ENCODE data around the gene NR1D1. TPM values are rescaled to one million over a fixed set of nuclear protein-coding genes. Genes with fewer than 3 reads are reported as not detected.

The NR1D1 gene
- total RNA-seq, 1 donor from 2014 or later, result 2.6 TPM

- H3K27me3 Mint-ChIP-seq (ENCODE audit: low read depth), result no peaks in the 10 kb centered on the region
- H3K27ac Mint-ChIP-seq, result peak overlapping the region; percentile 94
- H3K4me3 Mint-ChIP-seq, result peak overlapping the region; percentile 64
- peak; percentile 65 to 76 for DNase-seq (ENCODE audit: low spot score in 2 of 2, unreplicated experiment in 2 of 2)
- H3K4me1 Mint-ChIP-seq, result peaks cover 88% of the 10 kb centered on the region
- H3K9me3 Mint-ChIP-seq, result no peaks in the 10 kb centered on the region
- TF ChIP-seq, protein P1, sequence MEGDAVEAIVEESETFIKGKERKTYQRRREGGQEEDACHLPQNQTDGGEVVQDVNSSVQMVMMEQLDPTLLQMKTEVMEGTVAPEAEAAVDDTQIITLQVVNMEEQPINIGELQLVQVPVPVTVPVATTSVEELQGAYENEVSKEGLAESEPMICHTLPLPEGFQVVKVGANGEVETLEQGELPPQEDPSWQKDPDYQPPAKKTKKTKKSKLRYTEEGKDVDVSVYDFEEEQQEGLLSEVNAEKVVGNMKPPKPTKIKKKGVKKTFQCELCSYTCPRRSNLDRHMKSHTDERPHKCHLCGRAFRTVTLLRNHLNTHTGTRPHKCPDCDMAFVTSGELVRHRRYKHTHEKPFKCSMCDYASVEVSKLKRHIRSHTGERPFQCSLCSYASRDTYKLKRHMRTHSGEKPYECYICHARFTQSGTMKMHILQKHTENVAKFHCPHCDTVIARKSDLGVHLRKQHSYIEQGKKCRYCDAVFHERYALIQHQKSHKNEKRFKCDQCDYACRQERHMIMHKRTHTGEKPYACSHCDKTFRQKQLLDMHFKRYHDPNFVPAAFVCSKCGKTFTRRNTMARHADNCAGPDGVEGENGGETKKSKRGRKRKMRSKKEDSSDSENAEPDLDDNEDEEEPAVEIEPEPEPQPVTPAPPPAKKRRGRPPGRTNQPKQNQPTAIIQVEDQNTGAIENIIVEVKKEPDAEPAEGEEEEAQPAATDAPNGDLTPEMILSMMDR (IDR thresholded peaks at IDR 0.05; ENCODE audit: unreplicated experiment), result no peak
- H3K36me3 Mint-ChIP-seq, result no peaks in the 10 kb centered on the region
Observed at GRCh38 chr17:40068917-40069750, 31.3 kb downstream of the NR1D1 start.

- Mint-ChIP-seq H3K27ac (peak overlapping the region; percentile 94), H3K27me3 (ENCODE audit: low read depth) (no peaks in the 10 kb centered on the region), H3K36me3 (no peaks in the 10 kb centered on the region), H3K9me3 (no peaks in the 10 kb centered on the region), H3K4me1 (peaks cover 89% of the 10 kb centered on the region), H3K4me3 (peak overlapping the region; percentile 64)
- DNase-seq (ENCODE audit: low spot score in 2 of 2, unreplicated experiment in 2 of 2), result no peak
- TF ChIP-seq, protein P1 (IDR thresholded peaks at IDR 0.05; ENCODE audit: unreplicated experiment), result no peak
Observed at GRCh38 chr17:40068584-40068916, 31.8 kb downstream of the NR1D1 start.

DNA sequence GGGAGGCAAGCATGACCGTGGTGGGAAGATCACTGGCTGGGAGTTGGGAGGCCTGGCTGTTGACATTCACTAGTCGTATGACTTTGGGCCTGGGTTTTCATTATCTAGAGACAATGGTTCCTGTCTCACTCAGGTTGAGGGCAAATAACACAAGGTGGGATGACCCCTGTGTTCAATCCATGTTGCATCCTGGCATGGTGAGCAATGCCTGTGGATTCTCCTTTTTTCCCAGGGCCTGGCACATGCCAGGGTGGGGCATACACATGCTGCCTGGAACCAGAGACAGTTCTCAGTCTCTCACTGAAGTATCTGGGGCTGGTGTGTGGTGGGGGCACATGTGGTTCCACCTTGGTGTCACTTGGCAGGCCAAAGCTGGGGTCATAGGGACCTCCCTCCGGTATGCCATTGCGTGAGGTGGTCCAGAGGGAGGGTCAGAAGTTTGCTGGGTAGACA, 32.2 kb downstream of the NR1D1 start:
- peaks cover 88% of the 10 kb centered on the region for H3K4me1 Mint-ChIP-seq
- H3K27ac Mint-ChIP-seq, result peak overlapping the region; percentile 94
- H3K9me3 Mint-ChIP-seq, result no peaks in the 10 kb centered on the region
- DNase-seq (ENCODE audit: low spot score in 2 of 2, unreplicated experiment in 2 of 2), result no peak
- TF ChIP-seq, protein P1 (IDR thresholded peaks at IDR 0.05; ENCODE audit: unreplicated experiment), result no peak
- no peaks in the 10 kb centered on the region for H3K36me3 Mint-ChIP-seq
- peak overlapping the region; percentile 64 for H3K4me3 Mint-ChIP-seq
- no peaks in the 10 kb centered on the region for H3K27me3 Mint-ChIP-seq (ENCODE audit: low read depth)

- DNase-seq (ENCODE audit: low spot score in 2 of 2, unreplicated experiment in 2 of 2), result no peak
- no peaks in the 10 kb centered on the region for H3K27me3 Mint-ChIP-seq (ENCODE audit: low read depth)
- H3K9me3 Mint-ChIP-seq, result no peaks in the 10 kb centered on the region
- H3K4me1 Mint-ChIP-seq, result peaks cover 84% of the 10 kb centered on the region
- peak overlapping the region; percentile 64 for H3K4me3 Mint-ChIP-seq
- TF ChIP-seq, protein P1 (IDR thresholded peaks at IDR 0.05; ENCODE audit: unreplicated experiment), result no peak
- H3K27ac Mint-ChIP-seq, result peak overlapping the region; percentile 94
- no peaks in the 10 kb centered on the region for H3K36me3 Mint-ChIP-seq
Observed at GRCh38 chr17:40067710-40068109, 32.7 kb downstream of the NR1D1 start.

GRCh38 chr17:40065769-40066510, 34.4 kb downstream of the NR1D1 start:
- H3K4me3 Mint-ChIP-seq, result no peak overlapping the region

More at GRCh38 chr17:40065769-40066510, 34.4 kb downstream of the NR1D1 start:
- TF ChIP-seq, protein P1 (IDR thresholded peaks at IDR 0.05; ENCODE audit: unreplicated experiment), result no peak
- no peaks in the 10 kb centered on the region for H3K9me3 Mint-ChIP-seq
- no peaks in the 10 kb centered on the region for H3K36me3 Mint-ChIP-seq
- peaks cover 76% of the 10 kb centered on the region for H3K4me1 Mint-ChIP-seq
- DNase-seq (ENCODE audit: low spot score in 2 of 2, unreplicated experiment in 2 of 2), result no peak
- peaks cover 2% of the 10 kb centered on the region for H3K27me3 Mint-ChIP-seq (ENCODE audit: low read depth)
- peak overlapping the region; percentile 94 for H3K27ac Mint-ChIP-seq

Measured in mesothelial cell of epicardium (in vitro differentiated cells).